Colonic mucosa (tissue), 4 donors: ENCODE results near the gene OLFM1. TPM values are rescaled to one million over a fixed set of nuclear protein-coding genes. Genes with fewer than 3 reads are reported as not detected.

Experiments
- DNase-seq: peaks from one replicate; pipeline ENCODE4 v3.0.0-alpha.2; 2020
- H3K27ac ChIP-seq: fragments of 200-600 bp; one replicate; pipeline ENCODE4 v1.8.0; 2021
- H3K27me3 ChIP-seq: fragments of 200-600 bp; one replicate; pipeline ENCODE4 v1.8.0; 2021
- H3K36me3 ChIP-seq: fragments of 200-600 bp; one replicate; pipeline ENCODE4 v1.8.0; 2021
- H3K4me1 ChIP-seq: fragments of 200-600 bp; one replicate; pipeline ENCODE4 v1.8.0; 2021; ENCODE audit warnings: mild to moderate bottlenecking
- H3K4me3 ChIP-seq: fragments of 200-600 bp; one replicate; pipeline ENCODE4 v1.8.0; 2021
- H3K9ac ChIP-seq, 2 donors: one replicate each; pipeline ENCODE4 v1.7.0; 2013; ENCODE audit warnings: control low read depth in 2 of 2, low read depth in 2 of 2, low read length in 2 of 2
- H3K9me3 ChIP-seq: fragments of 200-600 bp; one replicate; pipeline ENCODE4 v1.8.0; 2021
- intact Hi-C: fragments of 100-400 bp; cut with DNase I; formaldehyde crosslinking; loops from one replicate; pipeline ENCODE4 v1.14.1; 2022
- total RNA-seq, 2 donors: library from RNA; stranded (reverse); fragmentation: NEBNext Ultra II Directional in 1 of 2; extraction: Animal tissue kit (Norgen Biotek cat#: 25700) in 1 of 2; gene quantifications; one replicate each; pipeline ENCODE4 v1.2.1, GENCODE V29; 2021
- TF ChIP-seq, protein P1 (sequence below): fragments of 200-600 bp; IDR thresholded peaks from one replicate; pipeline ENCODE4 v1.8.0; 2022; ENCODE audit warnings: antibody characterized with exemption, mild to moderate bottlenecking
- donor health status: healthy.
- donor health status: DM: no; HTN: no; CAD: no.
- donor health status: DM: no; HTN: no; CAD: no.

Gene OLFM1
- total RNA-seq, 2 donors from 2014 or later = 3.8 to 8.9 TPM

DNA sequence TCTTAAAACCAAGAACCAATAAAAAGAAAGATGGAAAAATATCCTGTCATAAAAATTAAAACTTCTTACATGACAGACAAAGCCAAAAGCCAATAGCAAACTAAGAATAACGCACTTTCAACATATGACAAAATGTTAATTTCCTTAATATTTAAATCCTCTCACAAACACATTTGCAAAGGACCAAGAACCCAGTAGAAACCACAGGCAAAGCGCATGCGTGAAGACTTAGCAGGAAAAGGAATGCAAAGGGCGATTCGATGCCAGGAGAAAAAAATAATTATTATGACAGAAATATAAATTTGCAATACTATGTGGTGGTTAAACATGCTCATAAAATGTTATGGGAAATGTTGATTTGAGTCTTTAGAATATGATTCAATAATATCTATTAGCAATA is 39.9 kb upstream of the OLFM1 start:
- no peaks in the 10 kb centered on the region for H3K4me1 ChIP-seq
- no peak overlapping the region for H3K9ac ChIP-seq
- no peaks in the 10 kb centered on the region for H3K36me3 ChIP-seq
- intact Hi-C loops = no loop called here
- no peaks in the 10 kb centered on the region for H3K27me3 ChIP-seq
- no peak overlapping the region for H3K4me3 ChIP-seq
- no peak overlapping the region for H3K27ac ChIP-seq
- no peaks in the 10 kb centered on the region for H3K9me3 ChIP-seq
- no peak for DNase-seq
- TF ChIP-seq, protein P1, sequence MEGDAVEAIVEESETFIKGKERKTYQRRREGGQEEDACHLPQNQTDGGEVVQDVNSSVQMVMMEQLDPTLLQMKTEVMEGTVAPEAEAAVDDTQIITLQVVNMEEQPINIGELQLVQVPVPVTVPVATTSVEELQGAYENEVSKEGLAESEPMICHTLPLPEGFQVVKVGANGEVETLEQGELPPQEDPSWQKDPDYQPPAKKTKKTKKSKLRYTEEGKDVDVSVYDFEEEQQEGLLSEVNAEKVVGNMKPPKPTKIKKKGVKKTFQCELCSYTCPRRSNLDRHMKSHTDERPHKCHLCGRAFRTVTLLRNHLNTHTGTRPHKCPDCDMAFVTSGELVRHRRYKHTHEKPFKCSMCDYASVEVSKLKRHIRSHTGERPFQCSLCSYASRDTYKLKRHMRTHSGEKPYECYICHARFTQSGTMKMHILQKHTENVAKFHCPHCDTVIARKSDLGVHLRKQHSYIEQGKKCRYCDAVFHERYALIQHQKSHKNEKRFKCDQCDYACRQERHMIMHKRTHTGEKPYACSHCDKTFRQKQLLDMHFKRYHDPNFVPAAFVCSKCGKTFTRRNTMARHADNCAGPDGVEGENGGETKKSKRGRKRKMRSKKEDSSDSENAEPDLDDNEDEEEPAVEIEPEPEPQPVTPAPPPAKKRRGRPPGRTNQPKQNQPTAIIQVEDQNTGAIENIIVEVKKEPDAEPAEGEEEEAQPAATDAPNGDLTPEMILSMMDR = no peak

DNA sequence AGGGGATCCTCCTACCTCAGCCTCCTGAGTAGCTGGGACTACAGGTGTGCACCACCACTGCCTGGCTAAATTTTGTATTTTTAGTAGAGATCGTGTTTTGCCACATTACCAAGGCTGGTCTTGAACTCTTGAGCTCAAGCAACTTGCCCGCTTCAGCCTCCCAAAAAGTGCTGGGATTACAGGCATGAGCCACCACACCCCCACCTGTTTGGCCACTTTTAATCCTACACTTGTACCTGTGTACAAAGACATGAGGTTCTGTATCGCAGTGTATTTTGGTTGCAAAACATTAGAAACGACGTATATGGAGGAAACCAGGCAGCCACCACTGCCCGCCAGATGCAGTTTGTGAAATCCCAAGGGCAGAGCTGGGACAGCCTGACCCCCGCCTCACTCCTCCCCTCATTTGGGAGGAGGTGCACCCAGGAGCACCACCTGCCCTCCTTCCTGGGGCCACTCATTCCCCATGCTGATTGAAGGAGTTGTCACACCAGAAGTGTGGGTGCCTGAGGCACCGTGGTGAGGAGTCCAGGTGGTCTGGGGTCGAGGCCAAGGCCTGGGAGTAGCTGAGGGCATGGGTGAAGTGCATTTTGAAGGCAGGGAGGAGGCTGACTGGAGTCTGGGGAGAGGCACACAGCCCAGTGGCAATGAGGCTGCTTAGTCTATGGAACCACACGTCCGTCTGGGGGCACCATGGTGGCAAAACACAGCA is 39.3 kb upstream of the OLFM1 start:
- Histone ChIP-seq H3K4me3 (no peak overlapping the region), H3K9ac (no peak overlapping the region), H3K9me3 (no peaks in the 10 kb centered on the region), H3K27me3 (no peaks in the 10 kb centered on the region), H3K4me1 (no peaks in the 10 kb centered on the region), H3K36me3 (no peaks in the 10 kb centered on the region), H3K27ac (no peak overlapping the region)
- TF ChIP-seq, protein P1 = no peak
- DNase-seq = no peak
- intact Hi-C loops = no loop called here

- no peaks in the 10 kb centered on the region for H3K27me3 ChIP-seq
- intact Hi-C loops = no loop called here
- H3K27ac ChIP-seq = no peak overlapping the region
- no peaks in the 10 kb centered on the region for H3K4me1 ChIP-seq
- H3K4me3 ChIP-seq = no peak overlapping the region
- no peaks in the 10 kb centered on the region for H3K9me3 ChIP-seq
- no peaks in the 10 kb centered on the region for H3K36me3 ChIP-seq
- TF ChIP-seq, protein P1 = no peak
- DNase-seq = no peak
- no peak overlapping the region for H3K9ac ChIP-seq
Measured at GRCh38 chr9:135048758-135049444, 38.6 kb upstream of the OLFM1 start.

GRCh38 chr9:135049460-135049859 is 38.0 kb upstream of the OLFM1 start:
- no peak overlapping the region for H3K27ac ChIP-seq
- H3K4me3 ChIP-seq = no peak overlapping the region
- TF ChIP-seq, protein P1 = no peak
- no peaks in the 10 kb centered on the region for H3K36me3 ChIP-seq
- no peak for DNase-seq
- no peaks in the 10 kb centered on the region for H3K9me3 ChIP-seq
- H3K27me3 ChIP-seq = no peaks in the 10 kb centered on the region
- no peak overlapping the region for H3K9ac ChIP-seq
- intact Hi-C loops = no loop called here
- no peaks in the 10 kb centered on the region for H3K4me1 ChIP-seq

GRCh38 chr9:135050072-135050990 is 37.1 kb upstream of the OLFM1 start:
- Histone ChIP-seq H3K4me1 (no peaks in the 10 kb centered on the region), H3K9ac (no peak overlapping the region), H3K27me3 (no peaks in the 10 kb centered on the region), H3K9me3 (no peaks in the 10 kb centered on the region), H3K27ac (no peak overlapping the region), H3K4me3 (no peak overlapping the region), H3K36me3 (no peaks in the 10 kb centered on the region)
- DNase-seq = no peak
- intact Hi-C loops = no loop called here
- TF ChIP-seq, protein P1 = no peak
